ENCODE data around the gene SATB2.

SATB2 gene

DNA sequence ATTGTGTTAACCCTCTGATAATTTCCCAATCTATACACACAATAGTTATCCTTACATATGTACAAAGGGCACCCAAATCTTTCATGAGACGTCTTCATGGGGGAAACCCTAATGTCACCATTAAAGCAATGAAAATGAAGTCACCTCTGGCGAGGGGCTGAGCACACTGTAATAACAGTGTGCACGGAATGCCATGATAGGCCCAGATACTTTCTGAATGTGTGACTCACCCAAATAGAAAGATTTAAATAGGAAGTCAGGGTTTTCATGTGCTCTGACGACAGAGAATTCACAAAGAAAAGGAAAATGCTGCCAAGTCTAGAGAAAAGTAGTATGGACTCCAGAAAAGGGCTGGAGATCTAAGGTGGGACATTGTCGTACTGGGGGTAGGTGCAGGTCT, 128.3 kb downstream of the SATB2 start:
- TF ChIP-seq, protein P1, sequence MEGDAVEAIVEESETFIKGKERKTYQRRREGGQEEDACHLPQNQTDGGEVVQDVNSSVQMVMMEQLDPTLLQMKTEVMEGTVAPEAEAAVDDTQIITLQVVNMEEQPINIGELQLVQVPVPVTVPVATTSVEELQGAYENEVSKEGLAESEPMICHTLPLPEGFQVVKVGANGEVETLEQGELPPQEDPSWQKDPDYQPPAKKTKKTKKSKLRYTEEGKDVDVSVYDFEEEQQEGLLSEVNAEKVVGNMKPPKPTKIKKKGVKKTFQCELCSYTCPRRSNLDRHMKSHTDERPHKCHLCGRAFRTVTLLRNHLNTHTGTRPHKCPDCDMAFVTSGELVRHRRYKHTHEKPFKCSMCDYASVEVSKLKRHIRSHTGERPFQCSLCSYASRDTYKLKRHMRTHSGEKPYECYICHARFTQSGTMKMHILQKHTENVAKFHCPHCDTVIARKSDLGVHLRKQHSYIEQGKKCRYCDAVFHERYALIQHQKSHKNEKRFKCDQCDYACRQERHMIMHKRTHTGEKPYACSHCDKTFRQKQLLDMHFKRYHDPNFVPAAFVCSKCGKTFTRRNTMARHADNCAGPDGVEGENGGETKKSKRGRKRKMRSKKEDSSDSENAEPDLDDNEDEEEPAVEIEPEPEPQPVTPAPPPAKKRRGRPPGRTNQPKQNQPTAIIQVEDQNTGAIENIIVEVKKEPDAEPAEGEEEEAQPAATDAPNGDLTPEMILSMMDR (IDR thresholded peaks at IDR 0.05; ENCODE audit: control insufficient read depth, extremely low read depth, insufficient read depth), result no peak
- no peak for DNase-seq (ENCODE audit: low read depth)
- H3K4me3 ChIP-seq (ENCODE audit: low read depth, low read length), result no peak overlapping the region

DNA sequence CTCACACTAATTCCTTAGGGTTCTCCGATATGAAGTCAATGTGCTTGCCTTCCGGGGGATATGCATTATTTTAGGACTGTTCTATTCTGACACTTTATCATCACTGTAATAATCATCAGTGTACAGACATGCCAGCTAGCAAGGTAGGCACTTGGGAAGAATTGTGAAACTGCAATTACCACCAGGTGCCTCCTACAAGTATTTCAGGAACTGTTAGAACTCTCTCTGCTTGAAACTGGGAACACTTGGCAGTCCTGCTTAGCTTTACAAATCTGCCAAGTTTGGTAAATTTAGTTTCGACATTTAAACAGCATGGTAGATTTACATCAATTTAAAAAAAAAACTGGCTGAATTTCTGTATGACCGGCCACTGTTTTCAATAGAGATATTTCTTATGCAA, 128.7 kb downstream of the SATB2 start:
- TF ChIP-seq, protein P1 (IDR thresholded peaks at IDR 0.05; ENCODE audit: control insufficient read depth, extremely low read depth, insufficient read depth), result no peak
- no peak for DNase-seq (ENCODE audit: low read depth)
- H3K4me3 ChIP-seq (ENCODE audit: low read depth, low read length), result no peak overlapping the region

DNA sequence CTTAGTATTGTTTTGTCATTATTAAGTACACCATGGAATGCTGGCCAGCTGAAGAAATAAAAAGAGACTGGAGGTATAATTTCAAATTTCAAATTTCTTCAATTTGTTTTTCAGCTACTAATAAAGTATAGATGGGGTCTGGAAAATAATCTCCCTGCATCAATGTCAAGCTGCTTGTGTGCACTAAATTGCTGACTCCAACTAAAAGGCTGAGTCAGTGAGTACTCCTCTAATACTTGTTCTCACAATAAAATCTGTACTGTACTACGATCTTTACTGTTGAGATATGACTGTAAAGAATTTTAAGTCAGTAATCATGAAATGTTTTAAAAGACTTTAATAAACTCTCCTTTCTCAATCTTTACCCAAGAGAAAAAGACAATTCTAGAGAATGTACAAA, 131.9 kb downstream of the SATB2 start:
- H3K4me3 ChIP-seq (ENCODE audit: low read depth, low read length), result no peak overlapping the region
- no peak for DNase-seq (ENCODE audit: low read depth)
- TF ChIP-seq, protein P1 (IDR thresholded peaks at IDR 0.05; ENCODE audit: control insufficient read depth, extremely low read depth, insufficient read depth), result no peak

DNA sequence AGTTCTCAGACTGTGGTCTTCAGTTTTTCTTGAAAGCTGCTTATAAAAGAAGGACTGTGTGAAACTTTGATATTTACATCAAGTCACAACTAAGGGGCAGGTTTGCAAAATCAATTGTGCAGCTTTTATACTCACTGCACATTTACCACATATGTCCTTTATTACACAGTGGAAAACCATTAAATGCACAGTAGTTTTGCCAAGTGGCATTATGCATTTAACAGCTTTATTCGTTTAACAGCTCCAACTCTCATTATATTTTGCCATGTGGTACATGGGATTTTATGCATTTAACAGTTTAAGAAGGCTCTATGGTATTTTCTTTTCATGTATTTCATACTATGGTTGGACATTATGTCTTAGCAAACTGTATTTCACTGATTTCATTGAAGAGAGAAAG, 135.6 kb downstream of the SATB2 start:
- DNase-seq (ENCODE audit: low read depth), result no peak
- TF ChIP-seq, protein P1 (IDR thresholded peaks at IDR 0.05; ENCODE audit: control insufficient read depth, extremely low read depth, insufficient read depth), result no peak
- H3K4me3 ChIP-seq (ENCODE audit: low read depth, low read length), result no peak overlapping the region

DNA sequence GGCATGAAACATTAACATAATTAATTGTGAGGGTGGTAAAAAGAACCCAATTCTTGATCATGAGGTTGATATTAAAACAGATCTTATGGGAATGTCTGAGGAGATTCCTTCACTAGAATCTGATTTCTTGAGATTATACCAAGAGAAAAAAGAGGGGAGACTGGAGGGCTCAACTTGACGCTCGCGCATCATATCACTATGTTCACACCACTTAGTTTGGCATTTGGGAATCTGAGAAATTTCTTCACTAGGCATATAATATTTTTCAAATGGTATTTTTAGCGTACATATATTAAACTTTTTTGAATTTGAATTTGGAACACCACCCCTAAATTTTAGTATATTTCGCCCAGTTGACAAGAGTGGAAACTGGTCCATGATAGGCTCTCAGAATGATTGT, 140.1 kb downstream of the SATB2 start:
- DNase-seq (ENCODE audit: low read depth), result no peak
- TF ChIP-seq, protein P1 (IDR thresholded peaks at IDR 0.05; ENCODE audit: control insufficient read depth, extremely low read depth, insufficient read depth), result no peak
- no peak overlapping the region for H3K4me3 ChIP-seq (ENCODE audit: low read depth, low read length)

- H3K4me3 ChIP-seq (ENCODE audit: low read depth, low read length), result no peak overlapping the region
- DNase-seq (ENCODE audit: low read depth), result no peak
- TF ChIP-seq, protein P1 (IDR thresholded peaks at IDR 0.05; ENCODE audit: control insufficient read depth, extremely low read depth, insufficient read depth), result no peak
Observed at GRCh38 chr2:199316851-199317250, 140.9 kb downstream of the SATB2 start.

DNA sequence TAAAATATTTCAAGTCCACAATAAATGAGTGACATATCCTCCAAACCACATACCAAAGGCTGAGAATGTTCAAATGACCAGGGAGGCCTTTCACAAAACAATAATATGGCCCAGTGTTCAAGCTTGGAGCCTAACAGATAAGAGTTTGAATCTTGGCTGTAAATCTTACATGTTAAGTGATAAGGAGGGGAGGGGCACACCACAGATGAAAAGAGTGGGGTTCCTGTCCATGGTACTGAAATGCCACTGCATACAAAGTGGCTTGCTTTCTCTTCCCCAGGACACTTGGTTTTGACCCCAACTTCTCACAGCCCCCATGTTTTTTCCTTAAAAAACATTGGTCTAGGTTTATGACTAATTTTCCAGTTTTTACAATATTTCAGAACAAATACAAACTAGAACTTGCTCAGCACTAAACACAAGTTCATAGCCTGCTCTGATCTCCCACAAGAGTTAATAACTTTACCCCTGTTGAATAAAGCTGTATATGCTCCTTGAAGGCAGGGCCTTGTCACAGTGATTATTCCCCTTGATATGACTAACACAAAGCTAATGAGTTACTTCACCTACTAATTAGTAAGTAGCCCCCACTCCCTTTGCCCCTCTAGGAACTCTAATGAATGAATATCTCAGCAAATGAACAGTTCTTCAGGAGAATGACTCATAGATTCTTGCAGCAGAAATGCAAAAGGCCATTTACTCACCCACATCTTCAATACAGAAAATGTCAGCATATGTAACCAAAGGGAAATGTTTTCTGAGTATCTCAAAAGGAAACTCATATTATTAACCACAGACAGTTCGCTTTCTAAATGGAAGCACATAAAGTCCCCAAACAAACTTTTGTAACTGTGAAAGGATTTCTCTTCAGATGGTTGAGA, 142.2 kb downstream of the SATB2 start:
- H3K4me3 ChIP-seq (ENCODE audit: low read depth, low read length), result no peak overlapping the region
- DNase-seq (ENCODE audit: low read depth), result no peak
- TF ChIP-seq, protein P1 (IDR thresholded peaks at IDR 0.05; ENCODE audit: control insufficient read depth, extremely low read depth, insufficient read depth), result no peak
